Measurements from ENCODE around the gene PAF1.

The PAF1 gene

DNA sequence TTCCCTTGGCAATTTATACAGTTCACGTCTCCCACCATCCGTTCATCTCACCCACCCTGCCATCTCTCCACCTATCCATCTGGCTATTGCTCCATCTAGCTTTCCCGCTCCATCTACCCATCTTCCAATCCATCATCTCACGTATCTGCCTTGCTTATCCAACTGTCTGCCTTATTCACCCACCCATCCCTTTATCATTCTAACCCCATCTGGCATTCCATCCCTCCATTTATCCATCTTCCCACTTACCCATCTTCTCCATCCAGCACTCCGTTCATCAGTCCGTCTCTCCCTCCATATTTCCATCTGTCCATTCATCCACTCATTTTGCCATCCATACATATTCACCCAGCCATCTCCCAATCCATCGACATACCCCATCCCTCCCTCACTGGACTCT, 34.8 kb upstream of the PAF1 start:
- H3K27me3 Mint-ChIP-seq: no peaks in the 10 kb centered on the region
- H3K9me3 Mint-ChIP-seq: no peaks in the 10 kb centered on the region
- no peak overlapping the region for H3K4me3 Mint-ChIP-seq
- DNase-seq: no peak
- ATAC-seq (replicated peaks): no peak
- H3K27ac Mint-ChIP-seq: peak overlapping the region; percentile 6
- H3K4me1 Mint-ChIP-seq: no peaks in the 10 kb centered on the region
- peaks cover 30 to 35% of the 10 kb centered on the region in 2 donors for H3K36me3 Mint-ChIP-seq

DNA sequence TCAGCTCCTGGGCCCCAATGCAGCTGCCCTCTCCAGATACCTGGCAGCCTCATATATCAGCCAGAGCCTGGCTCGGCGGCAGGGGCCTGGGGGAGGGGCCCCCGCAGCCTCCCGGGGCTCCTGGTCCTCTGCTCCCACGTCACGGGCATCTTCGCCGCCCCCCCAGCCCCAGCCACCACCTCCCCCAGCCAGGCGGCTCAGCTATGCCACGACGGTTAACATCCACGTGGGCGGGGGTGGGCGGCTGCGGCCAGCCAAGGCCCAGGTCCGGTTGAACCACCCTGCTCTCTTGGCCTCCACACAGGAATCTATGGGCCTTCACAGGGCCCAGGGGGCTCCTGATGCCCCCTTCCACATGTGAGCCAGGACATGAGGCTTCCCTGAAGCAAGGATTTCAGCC, 34.0 kb upstream of the PAF1 start:
- DNase-seq (no peak), ATAC-seq (replicated peaks) (no peak)
- H3K27me3 Mint-ChIP-seq: no peaks in the 10 kb centered on the region
- H3K4me1 Mint-ChIP-seq: no peaks in the 10 kb centered on the region
- no peak overlapping the region for H3K4me3 Mint-ChIP-seq
- H3K9me3 Mint-ChIP-seq: no peaks in the 10 kb centered on the region
- no peak overlapping the region for H3K27ac Mint-ChIP-seq
- H3K36me3 Mint-ChIP-seq: peaks cover 30 to 31% of the 10 kb centered on the region in 2 donors

DNA sequence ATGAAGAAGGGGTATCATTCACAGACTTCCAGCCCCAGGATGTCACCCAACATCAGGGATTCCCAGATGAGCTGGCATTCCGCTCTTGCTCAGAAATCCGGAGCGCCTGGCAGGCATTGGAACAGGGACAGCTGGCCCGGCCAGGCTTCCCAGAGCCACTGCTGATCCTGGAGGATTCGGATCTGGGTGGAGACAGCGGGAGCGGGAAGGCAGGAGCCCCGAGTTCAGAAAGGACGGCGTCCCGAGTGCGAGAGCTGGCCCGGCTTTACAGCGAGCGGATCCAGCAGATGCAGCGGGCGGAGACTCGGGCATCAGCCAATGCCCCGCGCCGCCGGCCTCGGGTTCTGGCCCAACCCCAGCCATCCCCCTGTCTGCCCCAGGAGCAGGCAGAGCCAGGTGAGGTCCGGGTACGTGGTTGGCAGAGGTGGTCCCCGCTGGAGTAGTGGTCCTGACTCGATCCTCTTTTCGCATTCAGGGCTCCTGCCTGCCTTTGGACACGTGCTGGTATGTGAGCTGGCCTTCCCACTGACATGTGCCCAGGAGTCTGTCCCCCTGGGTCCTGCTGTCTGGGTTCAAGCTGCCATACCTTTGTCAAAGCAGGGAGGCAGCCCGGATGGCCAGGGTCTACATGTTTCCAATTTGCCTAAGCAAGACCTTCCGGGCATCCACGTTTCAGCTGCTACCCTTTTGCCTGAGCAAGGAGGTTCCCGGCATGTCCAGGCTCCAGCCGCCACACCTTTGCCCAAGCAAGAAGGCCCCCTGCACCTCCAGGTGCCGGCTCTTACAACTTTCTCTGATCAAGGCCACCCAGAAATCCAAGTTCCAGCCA, 32.6 kb upstream of the PAF1 start:
- DNase-seq: no peak
- Mint-ChIP-seq H3K36me3 (peaks cover 35 to 39% of the 10 kb centered on the region in 2 donors), H3K27me3 (no peaks in the 10 kb centered on the region), H3K27ac (no peak overlapping the region), H3K9me3 (no peaks in the 10 kb centered on the region), H3K4me3 (no peak overlapping the region), H3K4me1 (no peaks in the 10 kb centered on the region)
- no peak for ATAC-seq (replicated peaks)

DNA sequence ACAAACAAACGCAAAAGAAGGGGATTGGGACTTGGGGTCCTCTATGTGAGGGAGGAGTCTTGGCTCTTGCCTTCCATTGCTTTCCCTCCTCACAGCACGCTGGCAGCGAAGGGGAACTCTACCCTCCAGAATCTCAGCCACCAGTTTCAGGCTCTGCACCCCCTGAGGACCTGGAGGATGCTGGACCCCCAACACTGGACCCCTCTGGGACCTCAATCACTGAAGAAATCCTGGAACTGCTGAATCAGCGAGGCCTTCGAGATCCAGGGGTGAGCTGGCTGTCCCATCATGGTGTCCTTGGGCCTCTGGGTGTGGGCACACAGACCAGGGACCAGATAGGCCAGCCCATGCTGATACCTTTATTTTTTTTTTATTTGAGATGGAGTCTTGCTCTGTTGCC, 31.1 kb upstream of the PAF1 start:
- H3K27ac Mint-ChIP-seq: no peak overlapping the region
- DNase-seq: no peak
- peaks cover 35 to 49% of the 10 kb centered on the region in 2 donors for H3K36me3 Mint-ChIP-seq
- H3K4me3 Mint-ChIP-seq: no peak overlapping the region
- ATAC-seq (replicated peaks): no peak
- no peaks in the 10 kb centered on the region for H3K9me3 Mint-ChIP-seq
- no peaks in the 10 kb centered on the region for H3K27me3 Mint-ChIP-seq
- peaks cover 3 to 12% of the 10 kb centered on the region in 2 donors for H3K4me1 Mint-ChIP-seq

DNA sequence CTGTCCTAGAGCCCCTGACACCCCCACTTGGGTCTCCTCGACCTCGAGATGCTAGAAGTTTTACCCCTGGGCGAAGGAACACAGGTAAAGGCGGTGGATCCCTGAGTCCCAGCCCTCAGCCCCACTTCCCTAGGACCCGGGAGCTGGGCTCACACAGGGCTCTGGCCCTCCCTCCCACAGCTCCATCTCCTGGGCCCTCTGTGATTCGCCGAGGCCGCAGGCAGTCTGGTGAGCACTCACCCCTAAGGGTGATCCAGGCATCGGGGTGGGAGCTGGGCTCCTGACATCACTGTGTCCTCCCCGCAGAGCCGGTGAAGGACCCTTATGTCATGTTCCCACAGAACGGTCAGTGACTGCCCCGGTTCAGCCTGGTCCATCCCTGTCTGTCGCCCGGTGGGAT, 29.9 kb upstream of the PAF1 start:
- peaks cover 30 to 44% of the 10 kb centered on the region in 2 donors for H3K36me3 Mint-ChIP-seq
- H3K27ac Mint-ChIP-seq: no peak overlapping the region

DNA sequence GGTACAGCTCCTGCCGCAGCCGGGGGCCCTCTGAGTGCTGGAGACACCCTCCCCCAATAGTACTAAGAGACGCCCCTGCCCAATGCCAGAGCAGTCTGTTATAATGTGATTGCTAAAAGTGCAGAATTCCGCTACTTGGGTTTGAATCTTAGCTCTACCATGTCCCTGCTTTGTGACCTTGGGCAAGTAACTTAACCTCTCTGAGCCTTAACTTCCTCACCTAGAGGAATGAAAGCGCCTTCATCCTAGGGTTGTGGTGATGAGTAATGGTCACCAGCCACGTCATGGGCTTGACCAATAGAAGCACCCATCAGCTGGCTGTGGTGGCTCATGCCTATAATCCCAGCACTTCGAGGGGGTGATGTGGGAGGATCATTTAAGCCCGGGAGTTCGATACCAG, 28.1 kb upstream of the PAF1 start:
- H3K27ac Mint-ChIP-seq: no peak overlapping the region
- no peaks in the 10 kb centered on the region for H3K27me3 Mint-ChIP-seq
- no peak overlapping the region for H3K4me3 Mint-ChIP-seq
- no peaks in the 10 kb centered on the region for H3K9me3 Mint-ChIP-seq
- H3K36me3 Mint-ChIP-seq: peaks cover 27 to 48% of the 10 kb centered on the region in 2 donors
- DNase-seq (no peak), ATAC-seq (replicated peaks) (no peak)
- peaks cover 18 to 26% of the 10 kb centered on the region in 2 donors for H3K4me1 Mint-ChIP-seq

More for the DNA sequence above, 29.9 kb upstream of the PAF1 start:
- Mint-ChIP-seq H3K27me3 (no peaks in the 10 kb centered on the region), H3K4me3 (no peak overlapping the region), H3K9me3 (no peaks in the 10 kb centered on the region), H3K4me1 (peaks cover 6 to 12% of the 10 kb centered on the region in 2 donors)
- ATAC-seq (replicated peaks) (no peak), DNase-seq (no peak)

DNA sequence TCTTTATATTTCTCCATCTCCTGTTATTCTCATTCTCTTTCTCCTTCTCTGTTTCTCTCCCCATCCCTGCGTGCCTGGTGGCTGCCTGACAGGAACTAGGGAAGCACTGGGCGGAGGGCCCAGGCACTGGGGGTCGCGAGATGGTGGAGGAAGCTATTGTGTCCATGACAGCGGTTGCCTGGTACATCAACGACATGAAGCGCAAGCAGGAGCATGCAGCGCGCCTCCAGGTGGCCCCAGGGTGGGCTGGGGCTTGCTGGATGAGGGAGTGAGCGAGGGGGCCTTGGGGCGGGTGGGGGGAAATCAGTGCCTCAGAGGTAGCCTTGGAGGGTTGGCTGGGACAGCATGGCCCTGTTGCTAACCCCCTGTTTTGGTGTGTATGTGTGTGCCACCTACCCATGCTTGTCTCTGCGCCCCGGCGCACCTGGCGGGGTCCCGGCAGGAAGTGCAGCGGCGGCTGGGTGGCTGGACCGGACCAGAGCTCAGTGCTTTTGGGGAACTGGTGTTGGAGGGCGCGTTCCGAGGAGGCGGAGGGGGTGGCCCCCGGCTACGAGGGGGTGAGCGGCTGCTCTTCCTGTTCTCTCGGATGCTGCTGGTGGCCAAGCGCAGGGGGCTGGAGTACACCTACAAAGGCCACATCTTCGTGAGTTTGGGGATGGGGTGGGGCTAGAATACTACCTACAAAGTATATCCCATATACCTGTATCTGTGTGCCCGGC, 26.7 kb upstream of the PAF1 start:
- peaks cover 22 to 32% of the 10 kb centered on the region in 2 donors for H3K4me1 Mint-ChIP-seq
- ATAC-seq (replicated peaks) (no peak), DNase-seq (no peak)
- peak overlapping the region in 1 of 2 donors; percentile 6 for H3K4me3 Mint-ChIP-seq
- H3K9me3 Mint-ChIP-seq: no peaks in the 10 kb centered on the region
- peak overlapping the region; percentile 0 for H3K27ac Mint-ChIP-seq
- no peaks in the 10 kb centered on the region for H3K27me3 Mint-ChIP-seq
- H3K36me3 Mint-ChIP-seq: peaks cover 23 to 46% of the 10 kb centered on the region in 2 donors

DNA sequence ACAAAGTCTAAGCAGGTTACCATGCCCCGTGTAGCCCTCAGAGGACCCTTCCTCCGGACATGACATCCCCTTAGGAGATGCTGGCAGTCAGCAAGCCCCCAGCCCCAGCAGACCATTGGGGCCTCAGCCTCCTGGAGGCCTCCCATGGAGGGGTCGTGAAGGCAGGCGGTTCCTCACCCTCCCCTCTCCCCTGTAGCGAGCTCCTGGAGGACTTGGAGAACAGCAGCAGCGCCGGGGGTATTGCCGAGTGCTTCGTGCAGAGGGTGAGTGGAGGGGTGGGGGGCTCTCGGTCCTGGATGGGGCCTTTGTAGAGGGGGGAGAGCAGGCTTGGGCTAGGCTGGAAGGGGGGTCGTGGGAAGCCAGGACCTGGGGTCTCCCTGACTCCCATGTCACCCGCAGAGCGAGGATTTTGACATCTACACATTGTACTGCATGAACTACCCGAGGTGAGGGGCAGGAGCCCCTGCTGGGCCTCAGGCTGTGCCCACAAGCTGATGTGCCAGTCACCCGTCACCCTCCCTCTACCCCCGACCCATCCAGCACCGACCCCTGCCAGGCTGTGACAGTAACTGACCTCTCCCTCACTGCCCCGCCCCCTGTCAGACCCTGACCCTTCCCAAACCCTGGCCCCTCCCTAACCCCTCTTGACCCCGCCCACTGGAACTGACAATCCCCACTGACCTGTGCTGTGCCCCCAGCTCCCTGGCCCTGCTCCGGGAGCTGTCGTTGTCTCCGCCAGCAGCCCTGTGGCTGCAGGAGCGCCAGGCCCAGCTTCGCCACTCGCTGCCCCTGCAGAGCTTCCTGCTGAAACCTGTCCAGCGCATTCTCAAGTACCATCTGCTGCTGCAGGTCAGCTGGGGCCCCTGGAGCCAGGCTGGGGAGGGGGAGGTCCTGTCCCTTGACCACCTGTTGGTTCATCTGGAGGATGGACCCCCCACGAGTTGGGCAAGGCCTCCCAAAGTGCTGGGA, 25.5 kb upstream of the PAF1 start:
- DNase-seq (no peak), ATAC-seq (replicated peaks) (no peak)
- Mint-ChIP-seq H3K4me3 (no peak overlapping the region), H3K27me3 (peaks cover 0 to 4% of the 10 kb centered on the region in 2 donors), H3K36me3 (peaks cover 18 to 44% of the 10 kb centered on the region in 2 donors), H3K9me3 (no peaks in the 10 kb centered on the region), H3K27ac (peak overlapping the region; percentile 14), H3K4me1 (peaks cover 29 to 42% of the 10 kb centered on the region in 2 donors)

DNA sequence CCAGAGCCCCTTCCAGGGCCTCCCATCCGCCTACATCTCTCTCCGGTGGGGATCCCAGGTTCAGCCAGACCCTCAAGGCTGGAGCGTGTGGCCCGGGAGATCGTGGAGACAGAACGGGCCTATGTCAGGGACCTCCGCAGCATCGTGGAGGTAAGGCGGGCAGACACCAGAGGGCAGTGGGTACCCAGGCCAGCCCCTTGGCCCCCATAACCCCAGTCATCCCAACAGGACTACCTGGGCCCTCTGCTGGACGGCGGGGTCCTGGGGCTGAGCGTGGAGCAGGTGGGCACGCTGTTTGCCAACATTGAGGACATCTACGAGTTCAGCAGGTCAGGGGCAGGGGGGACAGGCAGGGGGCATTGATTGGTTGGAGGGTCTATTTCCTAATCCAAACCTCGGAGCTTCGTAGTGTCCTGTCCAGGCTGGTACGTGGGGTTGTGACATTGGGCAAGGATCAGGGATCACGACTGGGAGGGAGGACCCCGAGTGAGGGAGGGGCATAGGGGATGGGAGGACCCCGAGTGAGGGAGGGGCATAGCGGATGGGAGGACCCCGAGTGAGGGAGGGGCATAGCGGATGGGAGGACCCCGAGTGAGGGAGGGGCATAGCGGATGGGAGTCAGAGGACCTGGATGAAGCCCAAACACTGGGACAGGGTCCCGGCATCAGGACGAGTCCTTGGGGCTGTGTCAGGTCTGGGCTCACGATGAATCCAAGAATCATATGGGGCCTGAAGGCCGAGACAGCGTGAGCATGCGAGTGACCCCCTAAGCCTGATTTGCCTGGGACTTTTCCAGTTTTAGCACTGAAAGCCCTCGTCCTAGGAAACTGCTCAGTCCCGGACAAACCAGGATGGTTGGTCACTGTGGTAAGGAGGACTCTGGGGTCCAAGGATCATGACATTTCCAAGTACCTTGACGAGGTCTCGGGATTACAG, 24.5 kb upstream of the PAF1 start:
- H3K27me3 Mint-ChIP-seq: peaks cover 0 to 4% of the 10 kb centered on the region in 2 donors
- DNase-seq (no peak), ATAC-seq (replicated peaks) (no peak)
- H3K4me3 Mint-ChIP-seq: peak overlapping the region in 1 of 2 donors; percentile 10
- no peaks in the 10 kb centered on the region for H3K9me3 Mint-ChIP-seq
- H3K36me3 Mint-ChIP-seq: peaks cover 21 to 49% of the 10 kb centered on the region in 2 donors
- peaks cover 39 to 53% of the 10 kb centered on the region in 2 donors for H3K4me1 Mint-ChIP-seq
- H3K27ac Mint-ChIP-seq: no peak overlapping the region

DNA sequence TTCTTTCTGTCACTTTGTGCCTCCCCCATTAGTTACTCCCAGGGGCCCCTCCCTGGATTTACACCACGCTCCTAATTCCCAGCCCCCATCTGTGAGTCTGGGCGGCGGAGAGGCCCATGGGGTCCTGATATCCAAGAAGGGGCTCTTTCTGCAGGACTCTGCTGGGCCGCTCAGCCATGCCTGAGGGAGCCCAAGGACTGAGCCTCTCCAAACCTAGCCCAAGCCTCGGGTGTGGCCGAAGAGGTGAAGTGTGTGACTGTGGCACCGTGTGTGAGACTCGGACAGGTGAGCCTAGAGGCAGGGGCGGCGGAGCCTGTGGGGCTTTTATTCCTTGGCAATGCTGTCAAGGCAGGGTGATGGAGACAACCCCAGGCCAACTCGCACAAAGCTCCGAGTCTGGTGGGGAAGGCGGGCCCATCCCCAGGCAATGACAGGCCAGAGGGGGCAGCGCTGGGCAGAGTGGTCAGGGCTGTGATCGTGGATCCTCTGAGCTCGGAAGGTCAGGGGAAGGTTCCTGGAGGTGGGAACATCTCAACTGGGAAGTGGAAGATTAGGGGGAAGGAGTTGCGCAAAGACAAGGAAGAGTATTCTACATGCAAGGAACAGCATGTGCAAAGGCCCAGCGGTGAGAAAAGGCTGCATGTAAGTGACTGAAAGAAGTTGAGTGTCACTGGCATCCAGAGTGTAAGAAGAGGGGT, 23.2 kb upstream of the PAF1 start:
- no peak for DNase-seq

DNA sequence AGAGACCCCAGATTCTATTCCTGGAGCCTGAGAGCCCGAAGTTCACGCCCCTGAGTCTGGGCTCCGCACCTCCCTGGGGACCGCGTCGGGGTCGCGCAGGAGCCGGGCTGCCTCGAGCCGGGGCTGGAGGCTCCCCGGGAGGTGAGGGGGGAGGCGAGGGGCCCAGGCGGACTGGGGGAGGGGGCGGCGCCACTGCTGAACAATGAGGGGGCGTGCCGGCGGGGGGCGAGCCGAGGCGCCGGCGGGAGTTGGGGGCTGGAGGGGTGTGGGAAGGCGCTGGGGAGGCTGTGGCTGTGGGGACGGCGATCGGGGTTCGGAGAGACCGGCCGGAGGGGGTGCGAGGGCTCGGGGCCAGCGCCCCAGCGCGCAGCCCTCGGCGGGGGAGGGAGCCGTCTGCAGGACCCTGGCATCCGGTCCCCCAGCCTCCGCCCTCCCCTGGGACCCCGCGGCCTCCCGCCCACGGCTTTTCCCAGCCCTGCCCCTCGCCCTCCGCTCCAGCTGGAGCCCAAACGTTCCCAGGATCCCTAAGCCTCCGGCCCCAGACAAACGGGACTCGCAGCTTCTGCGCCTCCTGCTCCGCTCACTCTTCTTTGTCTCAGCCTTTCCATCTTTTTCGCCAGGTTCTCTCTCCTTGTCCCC, 22.5 kb upstream of the PAF1 start:
- Mint-ChIP-seq H3K36me3 (peaks cover 23 to 55% of the 10 kb centered on the region in 2 donors), H3K27me3 (peaks cover 0 to 4% of the 10 kb centered on the region in 2 donors), H3K4me3 (peak overlapping the region; percentile 96 to 97), H3K9me3 (no peaks in the 10 kb centered on the region), H3K27ac (peak overlapping the region; percentile 99), H3K4me1 (peaks cover 50 to 65% of the 10 kb centered on the region in 2 donors)
- ATAC-seq (replicated peaks): no peak
- no peak for DNase-seq

More for the DNA sequence above, 23.2 kb upstream of the PAF1 start:
- Mint-ChIP-seq H3K36me3 (peaks cover 20 to 54% of the 10 kb centered on the region in 2 donors), H3K9me3 (no peaks in the 10 kb centered on the region), H3K27me3 (peaks cover 0 to 4% of the 10 kb centered on the region in 2 donors), H3K4me1 (peaks cover 45 to 58% of the 10 kb centered on the region in 2 donors), H3K27ac (peak overlapping the region; percentile 93), H3K4me3 (peak overlapping the region; percentile 96 to 97)
- ATAC-seq (replicated peaks): no peak

DNA sequence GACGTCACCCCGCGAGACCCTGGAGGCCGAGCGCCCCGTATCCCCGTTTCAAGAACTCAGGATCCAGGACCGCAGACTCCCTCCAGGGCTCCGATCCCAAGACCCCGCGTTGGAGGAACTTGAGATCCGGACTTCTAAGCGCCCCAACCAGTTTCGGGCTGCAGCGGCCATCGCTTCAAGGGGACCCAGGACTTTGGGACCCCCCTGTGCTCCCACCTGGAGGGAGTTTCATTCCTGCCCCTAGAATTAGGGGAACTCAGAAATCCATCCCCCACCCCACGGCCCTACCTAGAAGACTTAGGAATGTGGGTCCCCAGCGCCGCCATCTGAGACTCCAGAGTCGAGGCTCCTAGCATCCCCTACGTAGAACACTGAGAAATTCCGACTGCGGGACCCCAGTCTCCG, 22.0 kb upstream of the PAF1 start:
- Mint-ChIP-seq H3K4me3 (peak overlapping the region; percentile 96 to 97), H3K36me3 (peaks cover 28 to 57% of the 10 kb centered on the region in 2 donors), H3K27ac (peak overlapping the region; percentile 99), H3K27me3 (peaks cover 0 to 4% of the 10 kb centered on the region in 2 donors), H3K9me3 (no peaks in the 10 kb centered on the region), H3K4me1 (peaks cover 53 to 67% of the 10 kb centered on the region in 2 donors)
- DNase-seq: no peak
- ATAC-seq (replicated peaks): no peak

Measured in stimulated activated naive B cell treated with anti-CD40 and anti-IgM and Interleukin-4, amounts not matched to agents 10 μg/mL and 1 μg/mL and 100 μg/mL, for 72 hours (primary cell).